Midbrain (tissue), 1 donor: ENCODE results near the gene IFI27.
"Not testable (repeated sequence)": the region's sequence is repeated elsewhere in the genome, so short reads cannot be mapped to it uniquely, and the experiment has no call there.

Experiments used
- DNase-seq: peaks from one replicate; lab custom pipeline; 2025; lab: John Stamatoyannopoulos, UW

Gene IFI27

GRCh38 chr14:94156143-94156542, 45.6 kb downstream of the IFI27 start:
- not testable (repeated sequence) for DNase-seq

GRCh38 chr14:94157197-94157596, 46.7 kb downstream of the IFI27 start:
- no peak for DNase-seq

- no peak for DNase-seq
These were observed 47.8 kb downstream of the IFI27 start for GRCh38 chr14:94158239-94158883.

GRCh38 chr14:94161058-94161457, 50.5 kb downstream of the IFI27 start:
- no peak for DNase-seq

- DNase-seq = no peak
These were observed 51.4 kb downstream of the IFI27 start for GRCh38 chr14:94161981-94162380.

- DNase-seq = no peak
These were observed 51.9 kb downstream of the IFI27 start for GRCh38 chr14:94162466-94162865.

GRCh38 chr14:94163796-94164195, 53.3 kb downstream of the IFI27 start:
- DNase-seq = no peak

GRCh38 chr14:94164685-94165431, 54.3 kb downstream of the IFI27 start:
- no peak for DNase-seq

GRCh38 chr14:94165744-94166143, 55.2 kb downstream of the IFI27 start:
- DNase-seq = no peak
